ENCODE measurements around the gene ANKS3. TPM values are rescaled to one million over a fixed set of nuclear protein-coding genes. Genes with fewer than 3 reads are reported as not detected.

ANKS3 gene
- total and polyA plus RNA-seq, 2 experiments from 2014 or later, result 22.5 to 24.9 TPM

DNA sequence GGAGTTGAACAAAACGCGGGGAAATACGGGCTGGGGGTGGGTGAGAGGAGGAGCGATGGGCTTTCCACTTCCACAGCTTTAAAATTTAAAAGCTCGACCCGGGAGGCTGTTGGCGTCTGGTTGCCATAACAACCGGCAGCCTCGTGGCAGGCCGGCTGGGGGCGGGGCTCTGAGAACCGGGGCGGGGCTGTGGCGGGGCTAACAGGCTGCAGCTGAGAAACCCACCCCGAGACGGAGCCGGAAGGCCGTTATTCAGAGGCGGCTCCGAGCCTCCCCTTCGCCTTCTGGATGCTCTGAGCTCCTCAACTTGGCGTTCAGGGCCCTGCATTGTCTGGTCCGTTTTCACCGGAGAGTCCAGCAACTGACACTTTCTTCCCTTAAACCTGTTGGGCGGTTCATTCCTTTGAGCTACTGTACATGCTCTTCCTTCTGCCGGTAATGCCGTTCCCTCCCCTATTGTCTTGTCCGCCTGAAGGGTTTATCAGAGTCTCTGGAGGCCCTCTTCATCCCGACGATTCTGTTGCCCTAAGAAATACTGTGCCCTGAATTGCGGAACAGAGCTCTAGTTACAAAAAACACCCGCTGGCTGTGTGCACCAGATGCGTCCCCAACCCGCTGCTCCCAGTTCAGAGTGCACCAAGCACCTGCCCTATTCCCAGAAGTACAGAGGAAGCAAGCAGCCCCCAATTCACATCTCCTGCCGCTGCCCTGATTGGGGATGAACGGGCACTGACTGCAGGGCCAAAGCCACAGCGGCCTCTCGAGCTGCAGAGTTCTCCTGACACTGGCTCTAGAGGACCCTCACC lies 862 bp upstream of the ANKS3 start:
- Histone ChIP-seq H3K27ac (ENCODE audit: low read depth) (peak overlapping the region; percentile 95), H4K20me1 (replicated peaks; ENCODE audit: insufficient read depth) (peaks cover 3% of the 10 kb centered on the region), H3F3A (replicated peaks; ENCODE audit: low read depth) (peaks cover 21% of the 10 kb centered on the region), H3K27me3 (ENCODE audit: insufficient read depth) (no peaks in the 10 kb centered on the region), H3K4me3 (peak overlapping the region; percentile 98), H2AFZ (peak overlapping the region; percentile 100), H3K4me2 (peak overlapping the region; percentile 100), H3K4me1 (ENCODE audit: insufficient read depth) (peaks cover 10% of the 10 kb centered on the region; the same call in 1 of the 2 replicates), H3K9me2 (ENCODE audit: insufficient read depth) (no peaks in the 10 kb centered on the region), H3K79me2 (replicated peaks; ENCODE audit: insufficient read depth) (peaks cover 39% of the 10 kb centered on the region), H3K36me3 (ENCODE audit: insufficient read depth) (no peaks in the 10 kb centered on the region; the same call in 1 of the 2 replicates)
- Mint-ChIP-seq H3K27ac (peak overlapping the region; percentile 98), H3K9me3 (no peaks in the 10 kb centered on the region), H3K27me3 (ENCODE audit: insufficient read depth, low read depth, poor library complexity) (peaks cover 18% of the 10 kb centered on the region), H3K36me3 (ENCODE audit: low read depth) (peaks cover 9% of the 10 kb centered on the region), H3K4me3 (peak overlapping the region; percentile 92), H3K4me1 (peaks cover 8% of the 10 kb centered on the region; the same call in 2 of the 3 replicates)
- TF ChIP-seq POLR2AphosphoS5 (IDR thresholded peaks at IDR 0.05; ENCODE audit: low read depth), result peak; percentile 70
- TF ChIP-seq, protein P1, sequence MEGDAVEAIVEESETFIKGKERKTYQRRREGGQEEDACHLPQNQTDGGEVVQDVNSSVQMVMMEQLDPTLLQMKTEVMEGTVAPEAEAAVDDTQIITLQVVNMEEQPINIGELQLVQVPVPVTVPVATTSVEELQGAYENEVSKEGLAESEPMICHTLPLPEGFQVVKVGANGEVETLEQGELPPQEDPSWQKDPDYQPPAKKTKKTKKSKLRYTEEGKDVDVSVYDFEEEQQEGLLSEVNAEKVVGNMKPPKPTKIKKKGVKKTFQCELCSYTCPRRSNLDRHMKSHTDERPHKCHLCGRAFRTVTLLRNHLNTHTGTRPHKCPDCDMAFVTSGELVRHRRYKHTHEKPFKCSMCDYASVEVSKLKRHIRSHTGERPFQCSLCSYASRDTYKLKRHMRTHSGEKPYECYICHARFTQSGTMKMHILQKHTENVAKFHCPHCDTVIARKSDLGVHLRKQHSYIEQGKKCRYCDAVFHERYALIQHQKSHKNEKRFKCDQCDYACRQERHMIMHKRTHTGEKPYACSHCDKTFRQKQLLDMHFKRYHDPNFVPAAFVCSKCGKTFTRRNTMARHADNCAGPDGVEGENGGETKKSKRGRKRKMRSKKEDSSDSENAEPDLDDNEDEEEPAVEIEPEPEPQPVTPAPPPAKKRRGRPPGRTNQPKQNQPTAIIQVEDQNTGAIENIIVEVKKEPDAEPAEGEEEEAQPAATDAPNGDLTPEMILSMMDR (conservative IDR thresholded peaks at IDR 0.05; ENCODE audit: low read depth in 2 of 2), result no peak
- peak; percentile 74 for ATAC-seq
- DNase-seq (ENCODE audit: low spot score), result peak; percentile 93

DNA sequence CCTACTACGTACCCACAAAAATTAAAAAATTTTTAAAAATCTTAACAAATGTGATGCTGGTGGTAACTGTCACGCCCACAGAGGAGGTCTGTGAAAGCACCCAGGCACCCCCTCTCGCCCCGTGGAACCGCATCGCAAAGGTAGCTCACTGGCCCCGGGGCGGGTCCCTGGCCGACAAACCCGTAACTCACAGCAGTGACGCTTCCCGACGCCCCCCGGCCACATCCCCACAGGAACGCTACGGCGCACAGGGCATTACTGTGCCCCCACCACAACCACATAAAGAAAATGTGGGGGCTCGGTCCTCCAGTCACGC lies 366 bp downstream of the ANKS3 start:
- H3K27me3 Mint-ChIP-seq (ENCODE audit: insufficient read depth, low read depth, poor library complexity), result peaks cover 16% of the 10 kb centered on the region
- H3K27ac Mint-ChIP-seq, result peak overlapping the region; percentile 93
- H3K4me2 ChIP-seq, result peak overlapping the region; percentile 100
- ATAC-seq (peak; percentile 21), DNase-seq (ENCODE audit: low spot score) (no peak)
- peak overlapping the region; percentile 92 for H3K4me3 Mint-ChIP-seq
- peaks cover 45% of the 10 kb centered on the region for H3K79me2 ChIP-seq (replicated peaks; ENCODE audit: insufficient read depth)
- H3K9me2 ChIP-seq (ENCODE audit: insufficient read depth), result no peaks in the 10 kb centered on the region
- no peaks in the 10 kb centered on the region for H3K9me3 Mint-ChIP-seq
- H3K36me3 ChIP-seq (ENCODE audit: insufficient read depth), result peaks cover 7% of the 10 kb centered on the region
- TF ChIP-seq STAT1 (IDR thresholded peaks at IDR 0.05; ENCODE audit: unreplicated experiment) (no peak), NANOG (IDR thresholded peaks at IDR 0.05; ENCODE audit: borderline replicate concordance) (no peak), JUNB (IDR thresholded peaks at IDR 0.05; ENCODE audit: unreplicated experiment) (no peak)
- TF ChIP-seq, protein P2, sequence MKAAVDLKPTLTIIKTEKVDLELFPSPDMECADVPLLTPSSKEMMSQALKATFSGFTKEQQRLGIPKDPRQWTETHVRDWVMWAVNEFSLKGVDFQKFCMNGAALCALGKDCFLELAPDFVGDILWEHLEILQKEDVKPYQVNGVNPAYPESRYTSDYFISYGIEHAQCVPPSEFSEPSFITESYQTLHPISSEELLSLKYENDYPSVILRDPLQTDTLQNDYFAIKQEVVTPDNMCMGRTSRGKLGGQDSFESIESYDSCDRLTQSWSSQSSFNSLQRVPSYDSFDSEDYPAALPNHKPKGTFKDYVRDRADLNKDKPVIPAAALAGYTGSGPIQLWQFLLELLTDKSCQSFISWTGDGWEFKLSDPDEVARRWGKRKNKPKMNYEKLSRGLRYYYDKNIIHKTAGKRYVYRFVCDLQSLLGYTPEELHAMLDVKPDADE (IDR thresholded peaks at IDR 0.05), result no peak
- peaks cover 10% of the 10 kb centered on the region; the same call in 1 of the 2 replicates for H3K4me1 ChIP-seq (ENCODE audit: insufficient read depth)
- peaks cover 27% of the 10 kb centered on the region for H3F3A ChIP-seq (replicated peaks; ENCODE audit: low read depth)
- H2AFZ ChIP-seq, result peak overlapping the region; percentile 95
- H4K20me1 ChIP-seq (replicated peaks; ENCODE audit: insufficient read depth), result peaks cover 3% of the 10 kb centered on the region
- H3K4me1 Mint-ChIP-seq, result peaks cover 8% of the 10 kb centered on the region; the same call in 2 of the 3 replicates
- H3K27me3 ChIP-seq (ENCODE audit: insufficient read depth), result no peaks in the 10 kb centered on the region
- H3K27ac ChIP-seq (ENCODE audit: low read depth), result peak overlapping the region; percentile 95
- peak overlapping the region; percentile 98 for H3K4me3 ChIP-seq
- peaks cover 18% of the 10 kb centered on the region for H3K36me3 Mint-ChIP-seq (ENCODE audit: low read depth)
